NCI-H2029 (cell line): ENCODE results near the gene APOD.
A peak's percentile ranks its signal among the peaks of the same experiment; 100 is the strongest.

Experiments used
- DNase-seq: peaks from one replicate; lab custom pipeline; 2025; lab: John Stamatoyannopoulos, UW

APOD gene

GRCh38 chr3:195553268-195553667 lies 30.5 kb downstream of the APOD start:
- DNase-seq = no peak

- DNase-seq = no peak
Observed at GRCh38 chr3:195551381-195551978, 32.3 kb downstream of the APOD start.

- no peak for DNase-seq
Observed at GRCh38 chr3:195550723-195551122, 33.0 kb downstream of the APOD start.

GRCh38 chr3:195549931-195550519 lies 33.7 kb downstream of the APOD start:
- no peak for DNase-seq

- DNase-seq = no peak
Observed at GRCh38 chr3:195548987-195549386, 34.8 kb downstream of the APOD start.

- no peak for DNase-seq
Observed at GRCh38 chr3:195548501-195548900, 35.2 kb downstream of the APOD start.

- DNase-seq = no peak
Observed at GRCh38 chr3:195548006-195548405, 35.7 kb downstream of the APOD start.

GRCh38 chr3:195546130-195546560 lies 37.6 kb downstream of the APOD start:
- DNase-seq = no peak

- no peak for DNase-seq
Observed at GRCh38 chr3:195544634-195545033, 39.1 kb downstream of the APOD start.

GRCh38 chr3:195544230-195544536 lies 39.6 kb downstream of the APOD start:
- DNase-seq = no peak

GRCh38 chr3:195543500-195544229 lies 40.1 kb downstream of the APOD start:
- no peak for DNase-seq

- DNase-seq = peak; percentile 87
Observed at GRCh38 chr3:195542698-195543499, 40.8 kb downstream of the APOD start, which contains the start of gene PPP1R2. Gene PPP1R2 (minus strand): TSS chr3:195543325. CDS start chr3:195543025, 300 bp downstream.

GRCh38 chr3:195542316-195542697 lies 41.4 kb downstream of the APOD start:
- no peak for DNase-seq

GRCh38 chr3:195540511-195540910 lies 43.2 kb downstream of the APOD start:
- DNase-seq = no peak

- DNase-seq = no peak
Observed at GRCh38 chr3:195540027-195540426, 43.7 kb downstream of the APOD start.

- no peak for DNase-seq
Observed at GRCh38 chr3:195539479-195539878, 44.3 kb downstream of the APOD start.

- DNase-seq = no peak
Observed at GRCh38 chr3:195537995-195538394, 45.7 kb downstream of the APOD start.

GRCh38 chr3:195535293-195535692 lies 48.4 kb downstream of the APOD start:
- no peak for DNase-seq

- DNase-seq = no peak
Observed at GRCh38 chr3:195532834-195533233, 50.9 kb downstream of the APOD start.

GRCh38 chr3:195532345-195532744 lies 51.4 kb downstream of the APOD start:
- no peak for DNase-seq

- no peak for DNase-seq
Observed at GRCh38 chr3:195531683-195532082, 52.1 kb downstream of the APOD start.

- DNase-seq = no peak
Observed at GRCh38 chr3:195526492-195526891, 57.2 kb downstream of the APOD start.
